Fibroblast of skin of left biceps (primary cell): ENCODE measurements around the gene ALMS1.
"Not testable (repeated sequence)": the region's sequence is repeated elsewhere in the genome, so short reads cannot be mapped to it uniquely, and the experiment has no call there.

ENCODE experiments used
- DNase-seq, 2 experiments: peaks; one replicate each; pipeline ENCODE4 v3.0.0-alpha.2; 2013; ENCODE audit warnings: low read depth in 2 of 2

The ALMS1 gene

GRCh38 chr2:73516033-73516432 lies 130.4 kb downstream of the ALMS1 start:
- no peak for DNase-seq

- no peak for DNase-seq
Observed at GRCh38 chr2:73528688-73529087, 143.1 kb downstream of the ALMS1 start.

GRCh38 chr2:73530773-73531172 lies 145.1 kb downstream of the ALMS1 start:
- not testable (repeated sequence) for DNase-seq

DNA sequence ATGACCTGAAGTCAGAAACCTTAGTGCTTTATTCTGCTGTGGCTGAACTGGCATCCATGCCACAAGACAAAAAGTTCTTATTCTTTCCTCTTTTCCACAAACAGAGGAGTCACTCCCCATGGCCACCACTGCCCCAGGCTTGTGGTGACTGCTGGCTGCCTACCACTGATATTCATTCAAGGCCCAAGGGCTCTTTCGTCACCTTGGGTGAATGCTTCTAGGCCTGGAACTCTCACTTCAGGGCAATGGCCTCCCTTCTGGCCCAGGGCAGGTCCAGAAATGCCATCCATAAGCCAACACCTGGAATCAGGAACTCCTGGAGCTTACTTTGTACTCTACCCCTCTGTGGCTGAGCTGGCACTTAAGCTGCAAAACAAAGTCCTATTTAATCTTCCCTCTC lies 146.7 kb downstream of the ALMS1 start:
- no peak for DNase-seq

GRCh38 chr2:73536133-73536840 lies 150.7 kb downstream of the ALMS1 start:
- DNase-seq = no peak

- not testable (repeated sequence) for DNase-seq
Observed at GRCh38 chr2:73560875-73561274, 175.2 kb downstream of the ALMS1 start.

GRCh38 chr2:73561422-73561821 lies 175.8 kb downstream of the ALMS1 start:
- no peak for DNase-seq

DNA sequence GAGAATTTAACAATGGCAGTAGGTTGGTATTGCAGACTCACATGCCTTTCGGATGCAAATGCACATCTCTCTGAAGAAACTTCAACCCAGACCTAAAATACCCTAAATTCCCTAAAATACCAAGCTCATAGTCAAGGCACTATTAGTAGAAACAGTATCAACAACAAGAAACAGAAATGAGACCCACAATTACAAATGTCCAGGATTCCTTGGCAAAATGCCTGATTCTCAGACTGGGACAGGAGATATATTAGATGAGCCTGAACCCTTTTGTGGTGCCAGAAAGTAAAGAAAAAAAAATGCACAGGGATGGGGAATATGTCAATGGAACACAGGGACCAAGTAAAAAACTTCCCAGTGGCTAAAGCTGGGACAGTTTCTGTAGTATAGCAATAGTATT lies 179.3 kb downstream of the ALMS1 start:
- DNase-seq = no peak

DNA sequence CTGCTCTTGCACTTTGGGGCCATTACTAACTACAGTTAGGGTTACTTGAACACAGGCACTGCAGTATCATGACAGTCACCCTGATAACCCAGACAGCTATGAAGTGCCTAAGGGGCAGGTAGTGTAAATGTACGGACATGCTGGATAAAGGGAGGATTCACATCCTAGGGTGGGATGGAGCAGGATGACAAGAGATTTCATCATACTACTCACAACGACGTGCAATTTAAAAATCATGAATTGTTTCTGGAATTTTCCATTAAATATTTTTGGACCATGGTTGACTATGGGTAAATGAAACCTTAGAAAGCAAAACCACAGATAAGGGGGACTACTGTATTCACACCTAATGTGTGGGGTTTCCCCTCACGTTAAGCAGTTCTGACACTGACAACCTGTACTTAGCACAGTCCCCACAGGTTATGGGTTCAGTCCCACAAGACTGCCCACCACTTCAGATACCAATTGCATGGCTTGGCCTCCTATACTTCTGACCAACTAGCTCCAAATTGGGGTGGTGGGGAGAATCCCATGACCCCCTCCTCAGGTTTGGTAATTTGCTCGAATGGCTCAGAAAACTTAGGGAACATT lies 180.7 kb downstream of the ALMS1 start:
- no peak for DNase-seq

GRCh38 chr2:73575261-73575660 lies 189.6 kb downstream of the ALMS1 start:
- no peak for DNase-seq

DNA sequence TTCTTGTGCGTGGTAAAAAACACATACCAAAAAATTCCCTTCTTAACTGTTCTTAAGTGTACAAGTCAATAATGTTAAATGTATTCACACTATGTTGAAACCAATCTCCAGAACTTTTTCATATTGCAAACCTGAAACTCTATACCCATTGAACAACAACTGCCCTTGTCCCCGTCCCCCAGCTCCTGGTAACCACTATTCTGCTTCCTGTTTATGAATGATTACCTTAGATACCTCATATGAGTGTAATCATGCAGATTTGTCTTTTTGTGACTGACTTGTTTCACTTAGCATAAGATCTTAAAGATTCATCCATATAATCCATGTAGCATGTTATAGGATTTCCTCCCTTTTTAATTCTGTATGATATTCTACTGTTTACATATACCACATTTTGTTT lies 196.7 kb downstream of the ALMS1 start:
- no peak for DNase-seq

GRCh38 chr2:73588177-73588576 lies 202.5 kb downstream of the ALMS1 start:
- no peak for DNase-seq

DNA sequence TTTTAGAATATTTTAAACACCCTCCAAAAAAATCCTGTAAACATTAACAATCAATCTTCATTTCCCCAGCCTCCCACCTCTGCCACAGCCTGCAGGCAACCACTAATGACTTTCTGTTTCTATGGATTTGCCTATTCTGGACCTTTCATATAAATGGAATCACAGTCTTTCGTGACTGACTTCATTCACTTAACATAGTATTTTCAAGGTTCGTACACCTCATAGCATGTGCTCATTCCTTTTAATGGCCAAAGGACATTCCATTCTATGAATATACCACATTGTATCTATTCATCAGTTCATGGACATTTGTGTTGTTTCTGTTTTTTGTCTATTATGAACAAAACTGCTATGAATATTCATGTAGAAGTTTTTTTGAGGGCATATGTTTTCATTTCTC lies 208.0 kb downstream of the ALMS1 start:
- no peak for DNase-seq

GRCh38 chr2:73594251-73594650 lies 208.6 kb downstream of the ALMS1 start:
- no peak for DNase-seq

DNA sequence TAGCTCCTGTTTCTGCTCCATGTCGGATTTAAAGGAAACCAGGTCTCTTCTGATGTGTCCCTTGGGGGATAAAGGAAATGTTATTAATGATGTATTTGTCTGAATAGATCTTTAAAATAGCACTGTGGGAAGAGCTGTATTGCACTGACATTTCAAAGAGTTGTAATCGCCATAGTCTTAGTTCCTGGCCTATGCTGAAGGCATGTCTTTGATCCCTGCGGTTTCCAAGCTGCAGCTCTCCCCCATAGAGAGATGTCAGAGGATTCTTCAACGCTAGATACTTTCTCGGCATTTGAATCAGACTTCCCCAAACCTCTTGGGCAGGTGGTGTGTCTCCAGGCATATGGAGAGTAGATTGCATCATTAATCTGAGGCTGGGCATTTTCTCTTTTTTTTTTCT lies 216.1 kb downstream of the ALMS1 start:
- no peak for DNase-seq

GRCh38 chr2:73603099-73603588 lies 217.5 kb downstream of the ALMS1 start:
- DNase-seq = peak; percentile 6 to 14

DNA sequence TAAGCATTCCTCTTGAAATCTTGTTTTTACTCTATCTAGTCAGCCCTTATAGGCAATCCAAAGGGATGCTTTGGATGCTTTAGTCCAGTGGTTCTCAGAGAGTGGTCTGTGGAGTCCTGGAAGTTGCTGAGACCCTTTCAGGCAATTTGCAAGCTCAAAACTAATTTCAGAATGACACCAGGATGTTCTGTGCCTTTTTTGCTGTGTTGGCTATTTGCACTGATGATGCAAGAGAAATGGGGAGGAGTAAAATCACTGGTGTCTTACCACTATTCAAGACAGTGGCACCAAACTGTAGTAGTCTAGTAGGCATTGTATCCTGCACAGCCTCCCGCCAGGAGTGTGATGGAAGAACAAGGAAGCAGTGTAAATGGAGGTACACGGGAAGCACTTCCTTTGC lies 219.0 kb downstream of the ALMS1 start:
- DNase-seq = not testable (repeated sequence)

DNA sequence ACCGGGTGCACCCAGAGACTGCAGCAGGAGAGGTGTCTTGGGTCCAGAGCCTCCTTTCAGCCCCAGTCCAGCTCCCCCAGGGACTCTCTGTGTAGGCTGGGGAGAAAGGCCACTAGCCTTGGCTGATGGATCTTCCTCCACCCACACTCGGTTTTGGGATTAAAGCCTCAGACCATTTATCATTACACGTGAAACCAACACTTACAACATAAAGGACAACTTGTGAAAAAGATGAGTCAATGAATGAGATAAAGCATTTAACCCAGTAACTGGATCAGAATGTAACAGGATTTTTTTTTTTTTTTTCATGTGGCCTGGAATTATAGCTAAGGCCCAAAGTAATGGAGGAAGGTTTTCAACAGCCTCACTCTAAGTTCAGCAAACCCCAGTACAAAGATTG lies 224.5 kb downstream of the ALMS1 start:
- no peak for DNase-seq

- DNase-seq = no peak
Observed at GRCh38 chr2:73611193-73611592, 225.6 kb downstream of the ALMS1 start.

DNA sequence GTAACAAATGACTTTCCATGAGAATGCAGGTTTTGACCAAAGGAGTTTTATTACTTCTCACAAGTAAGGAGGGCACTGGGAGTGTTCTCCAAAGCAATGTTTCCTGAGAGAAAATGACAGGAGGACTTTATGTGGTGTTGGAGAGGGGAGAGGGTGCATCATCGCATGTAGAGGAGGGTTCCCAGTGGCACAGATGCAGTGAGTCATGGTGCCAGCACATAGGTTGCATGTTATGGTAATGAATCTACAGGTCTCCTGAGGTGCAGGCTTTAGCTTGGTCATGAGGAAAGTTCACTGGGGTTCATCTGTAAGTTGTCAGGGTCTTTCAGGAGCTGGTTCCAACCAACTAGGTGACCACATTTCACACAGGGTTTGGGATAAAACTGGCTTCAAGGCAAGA lies 226.2 kb downstream of the ALMS1 start:
- no peak for DNase-seq

DNA sequence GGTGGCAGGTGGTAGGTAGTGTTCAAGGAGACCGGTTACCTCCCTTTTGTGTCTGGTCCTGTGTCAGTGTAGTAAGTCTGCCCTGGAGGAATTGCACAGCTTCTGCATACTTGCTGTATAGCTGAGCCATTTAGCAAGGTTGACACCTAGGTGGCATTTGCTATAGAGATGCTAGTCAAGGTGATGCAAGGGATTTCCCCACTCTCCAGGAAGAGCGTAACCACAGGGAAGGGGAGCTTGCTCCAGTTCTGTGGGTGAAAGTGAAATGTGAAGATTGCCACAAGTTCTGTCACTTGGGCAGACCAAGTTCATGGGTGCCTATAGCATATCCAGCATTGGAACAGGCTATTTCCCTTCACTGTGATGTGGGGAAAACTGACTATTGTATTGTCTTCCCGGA lies 228.5 kb downstream of the ALMS1 start:
- no peak for DNase-seq

DNA sequence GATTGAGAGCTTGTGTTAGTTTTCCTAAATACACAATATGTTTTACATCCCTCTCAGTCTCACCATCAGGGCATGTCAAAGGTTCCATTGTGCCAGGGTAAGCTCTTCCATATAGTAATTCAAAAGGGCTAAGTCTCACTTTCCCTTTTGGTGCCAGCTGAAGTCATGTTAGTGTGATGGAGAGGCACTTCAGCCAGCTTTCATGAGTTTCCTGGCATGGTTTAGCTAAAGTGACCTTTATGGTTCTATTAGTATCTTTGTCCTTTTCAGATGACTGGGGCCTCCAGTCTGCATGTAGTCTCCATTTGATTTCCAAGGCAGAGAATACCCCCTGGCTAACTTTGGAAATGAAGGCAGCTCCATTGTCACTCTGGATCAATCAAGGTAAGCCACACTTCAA lies 229.4 kb downstream of the ALMS1 start:
- no peak for DNase-seq

DNA sequence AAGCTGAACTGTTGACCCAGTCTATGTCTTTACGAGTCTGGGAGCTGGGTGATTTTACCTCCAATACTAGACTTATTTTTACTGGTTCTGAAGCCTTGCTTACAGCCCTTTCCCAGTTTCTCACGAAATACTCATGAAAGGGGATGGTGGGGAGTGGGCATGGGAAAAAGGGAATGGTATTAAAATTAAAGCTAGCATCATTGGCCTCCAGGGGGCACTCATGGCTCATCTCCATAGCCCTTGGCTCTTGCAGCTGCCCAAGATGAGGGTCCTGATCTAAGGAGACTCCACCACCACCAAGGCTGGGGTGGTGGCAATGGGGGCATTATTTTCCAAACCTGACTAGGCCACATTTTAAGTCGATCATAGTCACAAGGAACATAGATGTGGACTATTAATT lies 234.3 kb downstream of the ALMS1 start:
- not testable (repeated sequence) for DNase-seq

DNA sequence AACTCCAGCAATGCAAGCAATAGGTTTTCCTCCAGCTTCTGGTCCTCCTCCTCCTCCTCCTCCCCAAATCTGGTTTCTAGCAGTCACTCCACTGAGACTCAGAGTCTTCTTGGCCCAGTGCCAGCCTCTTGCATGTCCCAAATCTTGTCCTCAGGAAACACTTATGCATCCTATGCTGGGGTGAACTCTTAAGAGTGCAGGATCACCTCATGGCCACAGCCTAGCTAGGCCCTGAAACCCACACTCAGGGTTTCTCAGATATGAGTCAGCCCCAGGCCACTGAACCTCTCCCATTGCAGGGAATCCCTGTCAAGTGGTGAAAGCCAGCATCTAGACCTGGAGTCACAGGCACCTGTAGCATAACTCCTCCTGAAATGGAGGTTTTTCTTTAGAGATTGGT lies 238.4 kb downstream of the ALMS1 start:
- not testable (repeated sequence) for DNase-seq
